K562 (cell line): ENCODE data around the gene AIFM1. TPM values are rescaled to one million over a fixed set of nuclear protein-coding genes. Genes with fewer than 3 reads are reported as not detected.
A peak's percentile ranks its signal among the peaks of the same experiment; 100 is the strongest.

Source experiments
- ETV6 ChIP-seq, 3 experiments: fragments of 150-350 bp in 1 of 3; sonication (generic) in 1 of 3; formaldehyde crosslinking in 1 of 3; IDR thresholded peaks; 2 replicates each; pipeline versions ENCODE4 v1.6.1 to v1.8.0; 2014 to 2022; ENCODE audit warnings: borderline replicate concordance in 2 of 3, low read depth in 2 of 3, antibody characterized with exemption in 1 of 3, low read length in 1 of 3, mild to moderate bottlenecking in 1 of 3, missing genetic modification reagents in 1 of 3
- EWSR1 ChIP-seq: fragments of 450-650 bp; IDR thresholded peaks from 2 replicates; pipeline ENCODE4 v1.6.1; 2018; ENCODE audit warnings: borderline replicate concordance, mild to moderate bottlenecking, low read depth, moderate library complexity; ENCODE audit not compliant: partially characterized antibody
- HCFC1 ChIP-seq: IDR thresholded peaks from 2 replicates; pipeline ENCODE4 v1.6.1; 2012; ENCODE audit warnings: low read depth, low read length, improper control_type of control experiment
- HNRNPL ChIP-seq: fragments of 200-400 bp; formaldehyde crosslinking; IDR thresholded peaks from 2 replicates; pipeline ENCODE4 v1.6.1; 2017; ENCODE audit warnings: low read depth, mild to moderate bottlenecking, low read length
- KDM2B ChIP-seq: fragments of 250-450 bp; sonication (Bioruptor Pico); IDR thresholded peaks from 2 replicates; pipeline ENCODE4 v1.8.0; 2021; ENCODE audit warnings: mild to moderate bottlenecking, moderate library complexity
- KDM5B ChIP-seq: fragments of 200-600 bp; sonication (generic); IDR thresholded peaks from 2 replicates; pipeline ENCODE4 v1.6.1; 2012; ENCODE audit warnings: low read depth, mild to moderate bottlenecking, moderate library complexity, low read length, control low read depth, inconsistent platforms; ENCODE audit not compliant: insufficient replicate concordance
- KLF16 ChIP-seq: IDR thresholded peaks from 2 replicates; pipeline ENCODE4 v1.6.1; 2016; ENCODE audit warnings: antibody characterized with exemption
- POLR2G ChIP-seq: fragments of 200-400 bp; formaldehyde crosslinking; IDR thresholded peaks from 2 replicates; pipeline ENCODE4 v1.6.1; 2017; ENCODE audit warnings: low read depth, mild to moderate bottlenecking, antibody characterized with exemption, low read length, moderate library complexity
- RFX5 ChIP-seq: IDR thresholded peaks from 2 replicates; pipeline ENCODE4 v1.6.1; 2011; ENCODE audit warnings: low read depth, mild to moderate bottlenecking, improper control_type of control experiment, low read length
- SRF ChIP-seq, 2 experiments: fragments of 250-450, 450-650 bp in 1 of 2; sonication (Bioruptor Pico) in 1 of 2; sonication (generic) in 1 of 2; formaldehyde crosslinking; IDR thresholded peaks; 2 replicates each; pipeline versions ENCODE4 v1.5.0 to v1.5.1; 2020 to 2022; ENCODE audit warnings: mild to moderate bottlenecking in 1 of 2, missing genetic modification reagents in 1 of 2
- TBP ChIP-seq: optimal IDR thresholded peaks from 2 replicates; pipeline ENCODE3; 2011; ENCODE audit warnings: low read depth, low read length, improper control_type of control experiment
- YBX1 ChIP-seq: fragments of 450-650 bp; IDR thresholded peaks from 2 replicates; pipeline ENCODE4 v1.7.1; 2016; ENCODE audit warnings: mild to moderate bottlenecking
- ZNF41 ChIP-seq: fragments of 250-450 bp; sonication (Bioruptor Pico); conservative IDR thresholded peaks from 2 replicates; pipeline ENCODE4 v1.4.0; 2020; ENCODE audit warnings: mild to moderate bottlenecking
- polyA plus RNA-seq, 8 experiments: library from polyadenylated mRNA; depleted of rRNA in 4 of 8; stranded (reverse) in 5 of 8; unstranded in 3 of 8; fragments of >200 nt; fragmentation: Nextera tagmentation in 2 of 8; fragmentation: Illumina TruSeq in 1 of 8; extraction: Ambion mirVana in 2 of 8; extraction: Trizol in 1 of 8; gene quantifications; 2 replicates each; pipeline versions ENCODE4 v1.2.1 to v1.2.3, GENCODE V29; 2011 to 2014; ENCODE audit warnings: inconsistent platforms in 1 of 8, missing spikeins in 1 of 8
- total RNA-seq, 7 experiments: library from RNA; depleted of rRNA in 6 of 7; stranded (reverse); fragments of >200 nt in 6 of 7; fragmentation: Illumina TruSeq in 2 of 7; extraction: Trizol in 2 of 7; gene quantifications; 2 replicates each; pipeline versions ENCODE4 v1.2.1 to v1.2.3, GENCODE V29; 2011 to 2021; ENCODE audit warnings: low replicate concordance in 1 of 7
- TF ChIP-seq, protein P1 (sequence below): fragments of 450-650 bp; IDR thresholded peaks from 2 replicates; pipeline ENCODE4 v1.6.1; 2017; ENCODE audit warnings: antibody characterized with exemption, mild to moderate bottlenecking
- TF ChIP-seq, protein P2 (sequence below): sonication (generic); formaldehyde crosslinking; IDR thresholded peaks from 2 replicates; pipeline ENCODE4 v1.8.0; 2022; ENCODE audit warnings: missing genetic modification reagents, mild to moderate bottlenecking, borderline replicate concordance
- TF ChIP-seq, protein P3 (sequence below): fragments of 250-450 bp; sonication (Bioruptor Pico); IDR thresholded peaks from 2 replicates; pipeline ENCODE4 v1.8.0; 2022; ENCODE audit warnings: moderate library complexity, mild to moderate bottlenecking, inconsistent platforms
- TF ChIP-seq, protein P4 (sequence below): fragments of 450-650 bp; formaldehyde crosslinking; IDR thresholded peaks from 2 replicates; pipeline ENCODE4 v1.4.0; 2022; ENCODE audit warnings: missing genetic modification characterization

AIFM1 gene
- total and polyA plus RNA-seq, 9 of the 15 experiments (the other 6 are each of a cell fraction or from before 2014, with no cell fraction given), result 51.0 to 117 (median 91.2) TPM

DNA sequence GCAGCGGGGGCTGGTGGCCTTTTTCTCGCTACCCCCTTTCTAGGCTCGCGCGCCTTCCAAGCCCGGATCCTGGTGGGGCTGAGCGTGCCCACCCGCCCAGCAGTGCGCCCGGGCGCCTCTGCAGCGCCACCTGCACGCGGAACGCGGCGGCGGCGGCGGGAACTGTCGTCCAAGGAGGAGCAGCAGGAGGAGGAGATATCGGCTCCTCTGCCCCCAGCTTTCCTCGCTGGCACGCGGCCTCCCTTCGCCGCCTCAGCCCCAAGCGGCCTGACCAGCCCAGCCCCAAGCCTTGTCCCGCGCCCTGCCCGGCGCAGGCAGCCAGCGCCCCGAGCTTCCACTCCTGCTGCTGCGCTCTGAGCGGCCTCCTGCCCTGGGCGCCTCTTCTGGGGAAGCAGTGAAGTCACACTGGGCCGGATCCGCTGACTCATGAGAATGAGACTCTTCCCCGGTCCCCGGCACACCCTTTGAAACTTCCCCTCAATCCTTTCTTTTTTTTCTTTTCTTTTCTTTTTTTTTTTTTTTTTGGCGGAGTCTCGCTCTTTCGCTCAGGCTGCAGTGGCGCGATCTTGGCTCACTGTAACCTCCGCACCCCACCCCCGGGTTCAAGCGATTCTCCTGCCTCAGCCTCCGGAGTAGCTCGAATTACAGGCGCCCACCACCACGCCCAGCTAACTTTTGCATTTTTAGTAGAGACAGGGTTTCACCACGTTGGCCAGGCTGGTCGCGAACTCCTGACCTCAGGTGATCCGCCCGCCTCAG, 44.7 kb downstream of the AIFM1 start (continued):
- TF ChIP-seq ETV6 (IDR thresholded peaks at IDR 0.05; ENCODE audit: borderline replicate concordance in 1 of 2, low read depth in 2 of 2, low read length in 1 of 2), result no peak
- no peak for TF ChIP-seq ETV6 (CRISPR knock-in tag; IDR thresholded peaks at IDR 0.05; ENCODE audit: borderline replicate concordance)
- TF ChIP-seq, protein P1, sequence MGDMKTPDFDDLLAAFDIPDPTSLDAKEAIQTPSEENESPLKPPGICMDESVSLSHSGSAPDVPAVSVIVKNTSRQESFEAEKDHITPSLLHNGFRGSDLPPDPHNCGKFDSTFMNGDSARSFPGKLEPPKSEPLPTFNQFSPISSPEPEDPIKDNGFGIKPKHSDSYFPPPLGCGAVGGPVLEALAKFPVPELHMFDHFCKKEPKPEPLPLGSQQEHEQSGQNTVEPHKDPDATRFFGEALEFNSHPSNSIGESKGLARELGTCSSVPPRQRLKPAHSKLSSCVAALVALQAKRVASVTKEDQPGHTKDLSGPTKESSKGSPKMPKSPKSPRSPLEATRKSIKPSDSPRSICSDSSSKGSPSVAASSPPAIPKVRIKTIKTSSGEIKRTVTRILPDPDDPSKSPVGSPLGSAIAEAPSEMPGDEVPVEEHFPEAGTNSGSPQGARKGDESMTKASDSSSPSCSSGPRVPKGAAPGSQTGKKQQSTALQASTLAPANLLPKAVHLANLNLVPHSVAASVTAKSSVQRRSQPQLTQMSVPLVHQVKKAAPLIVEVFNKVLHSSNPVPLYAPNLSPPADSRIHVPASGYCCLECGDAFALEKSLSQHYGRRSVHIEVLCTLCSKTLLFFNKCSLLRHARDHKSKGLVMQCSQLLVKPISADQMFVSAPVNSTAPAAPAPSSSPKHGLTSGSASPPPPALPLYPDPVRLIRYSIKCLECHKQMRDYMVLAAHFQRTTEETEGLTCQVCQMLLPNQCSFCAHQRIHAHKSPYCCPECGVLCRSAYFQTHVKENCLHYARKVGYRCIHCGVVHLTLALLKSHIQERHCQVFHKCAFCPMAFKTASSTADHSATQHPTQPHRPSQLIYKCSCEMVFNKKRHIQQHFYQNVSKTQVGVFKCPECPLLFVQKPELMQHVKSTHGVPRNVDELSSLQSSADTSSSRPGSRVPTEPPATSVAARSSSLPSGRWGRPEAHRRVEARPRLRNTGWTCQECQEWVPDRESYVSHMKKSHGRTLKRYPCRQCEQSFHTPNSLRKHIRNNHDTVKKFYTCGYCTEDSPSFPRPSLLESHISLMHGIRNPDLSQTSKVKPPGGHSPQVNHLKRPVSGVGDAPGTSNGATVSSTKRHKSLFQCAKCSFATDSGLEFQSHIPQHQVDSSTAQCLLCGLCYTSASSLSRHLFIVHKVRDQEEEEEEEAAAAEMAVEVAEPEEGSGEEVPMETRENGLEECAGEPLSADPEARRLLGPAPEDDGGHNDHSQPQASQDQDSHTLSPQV, result peak; percentile 93
- TF ChIP-seq TBP, result peak; percentile 45
- TF ChIP-seq, protein P2, sequence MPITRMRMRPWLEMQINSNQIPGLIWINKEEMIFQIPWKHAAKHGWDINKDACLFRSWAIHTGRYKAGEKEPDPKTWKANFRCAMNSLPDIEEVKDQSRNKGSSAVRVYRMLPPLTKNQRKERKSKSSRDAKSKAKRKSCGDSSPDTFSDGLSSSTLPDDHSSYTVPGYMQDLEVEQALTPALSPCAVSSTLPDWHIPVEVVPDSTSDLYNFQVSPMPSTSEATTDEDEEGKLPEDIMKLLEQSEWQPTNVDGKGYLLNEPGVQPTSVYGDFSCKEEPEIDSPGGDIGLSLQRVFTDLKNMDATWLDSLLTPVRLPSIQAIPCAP (CRISPR knock-in tag), result no peak
- 0 out of 4 replicates have a peak, but pooled peaks of 1 of the 2 experiments have one; percentile 21 for TF ChIP-seq SRF (CRISPR knock-in tag; IDR thresholded peaks at IDR 0.05)
- TF ChIP-seq YBX1, result no peak
- TF ChIP-seq KDM2B (CRISPR knock-in tag), result no peak
- no peak for TF ChIP-seq RFX5
- TF ChIP-seq HNRNPL, result peak; percentile 82
- peak; percentile 92 for TF ChIP-seq POLR2G
- TF ChIP-seq HCFC1, result 0 out of 2 replicates have a peak, but pooled peaks have one; percentile 2
- TF ChIP-seq KLF16, result no peak
- peak; percentile 45 for TF ChIP-seq KDM5B
- TF ChIP-seq EWSR1, result no peak
- no peak for TF ChIP-seq ZNF41 (CRISPR knock-in tag)
- TF ChIP-seq, protein P3, sequence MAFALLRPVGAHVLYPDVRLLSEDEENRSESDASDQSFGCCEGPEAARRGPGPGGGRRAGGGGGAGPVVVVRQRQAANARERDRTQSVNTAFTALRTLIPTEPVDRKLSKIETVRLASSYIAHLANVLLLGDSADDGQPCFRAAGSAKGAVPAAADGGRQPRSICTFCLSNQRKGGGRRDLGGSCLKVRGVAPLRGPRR (CRISPR knock-in tag), result no peak
- TF ChIP-seq, protein P4, sequence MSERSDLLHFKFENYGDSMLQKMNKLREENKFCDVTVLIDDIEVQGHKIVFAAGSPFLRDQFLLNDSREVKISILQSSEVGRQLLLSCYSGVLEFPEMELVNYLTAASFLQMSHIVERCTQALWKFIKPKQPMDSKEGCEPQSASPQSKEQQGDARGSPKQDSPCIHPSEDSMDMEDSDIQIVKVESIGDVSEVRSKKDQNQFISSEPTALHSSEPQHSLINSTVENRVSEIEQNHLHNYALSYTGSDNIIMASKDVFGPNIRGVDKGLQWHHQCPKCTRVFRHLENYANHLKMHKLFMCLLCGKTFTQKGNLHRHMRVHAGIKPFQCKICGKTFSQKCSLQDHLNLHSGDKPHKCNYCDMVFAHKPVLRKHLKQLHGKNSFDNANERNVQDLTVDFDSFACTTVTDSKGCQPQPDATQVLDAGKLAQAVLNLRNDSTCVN (CRISPR knock-in tag), result no peak
